Urinary bladder (tissue), 4 donors: ENCODE data around the gene DKK3. TPM values are rescaled to one million over a fixed set of nuclear protein-coding genes. Genes with fewer than 3 reads are reported as not detected.

Experiments used
- DNase-seq: peaks from one replicate; pipeline ENCODE4 v3.0.0-alpha.2; 2015; ENCODE audit errors: extremely low spot score
- H3K27ac ChIP-seq: one replicate; pipeline ENCODE4 v1.5.1; 2013; ENCODE audit warnings: low read depth, mild to moderate bottlenecking, moderate library complexity
- H3K36me3 ChIP-seq: one replicate; pipeline ENCODE4 v1.6.1; 2013; ENCODE audit warnings: mild to moderate bottlenecking, moderate library complexity; ENCODE audit not compliant: insufficient read depth
- H3K4me1 ChIP-seq: one replicate; pipeline ENCODE4 v1.6.1; 2013; ENCODE audit warnings: mild to moderate bottlenecking, moderate library complexity; ENCODE audit not compliant: insufficient read depth
- H3K4me3 ChIP-seq: one replicate; pipeline ENCODE4 v1.5.1; 2013; ENCODE audit warnings: low read depth, low read length
- WGBS: extraction: QIAGEN DNeasy Blood & Tissue Kit; methylation state at CpG from one replicate; pipeline ENCODE4 v1.1.7; 2013; 5-methylcytosine and 5-hydroxymethylcytosine counted together
- polyA plus RNA-seq: library from polyadenylated mRNA; stranded (reverse); fragments of 200-250 nt; gene quantifications from one replicate; pipeline ENCODE4 v1.2.3, GENCODE V29; 2013
- total RNA-seq: library from RNA; depleted of rRNA; stranded (reverse); fragments of >200 nt; gene quantifications from one replicate; pipeline ENCODE4 v1.2.3, GENCODE V29; 2014
- donor health status: healthy with polysubstance abuse.
- donor health status: healthy.

The DKK3 gene
- total and polyA plus RNA-seq, 2 donors: 100 to 173 TPM

DNA sequence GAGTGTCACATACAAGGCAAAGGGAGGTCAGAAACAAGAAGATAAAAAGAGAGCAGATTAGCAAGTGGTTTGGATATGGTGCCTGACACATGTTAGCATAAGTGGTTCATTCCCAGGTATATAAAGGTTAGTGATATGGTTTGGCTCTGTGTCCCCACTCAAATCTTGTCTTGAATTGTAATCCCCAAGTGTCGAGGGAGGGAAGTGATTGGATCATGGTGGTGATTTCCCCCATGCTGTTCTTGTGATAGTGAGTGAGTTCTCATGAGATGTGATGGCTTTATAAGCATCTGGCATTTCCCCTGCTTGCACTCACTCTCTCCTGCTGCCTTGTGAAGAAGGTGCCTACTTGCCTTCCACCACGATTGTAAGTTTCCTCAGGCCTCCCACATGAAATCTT lies 12.1 kb upstream of the DKK3 start:
- no peak overlapping the region for H3K27ac ChIP-seq
- DNase-seq: no peak
- no peaks in the 10 kb centered on the region for H3K36me3 ChIP-seq
- no peak overlapping the region for H3K4me3 ChIP-seq
- 45% methylated on average over 2 of the region's 2 CpGs for WGBS
- H3K4me1 ChIP-seq: no peaks in the 10 kb centered on the region

- Histone ChIP-seq H3K4me1 (no peaks in the 10 kb centered on the region), H3K4me3 (no peak overlapping the region), H3K27ac (no peak overlapping the region), H3K36me3 (no peaks in the 10 kb centered on the region)
- 24% methylated on average over 3 of the region's 3 CpGs for WGBS
- no peak for DNase-seq
Observed at GRCh38 chr11:12019866-12020416, 11.5 kb upstream of the DKK3 start.

- no peak overlapping the region for H3K27ac ChIP-seq
- peak; percentile 40 for DNase-seq
- H3K36me3 ChIP-seq: no peaks in the 10 kb centered on the region
- 28% methylated on average over 9 of the region's 9 CpGs for WGBS
- H3K4me1 ChIP-seq: no peaks in the 10 kb centered on the region
- no peak overlapping the region for H3K4me3 ChIP-seq
Observed at GRCh38 chr11:12019337-12019736, 10.9 kb upstream of the DKK3 start.

GRCh38 chr11:12017865-12018453 lies 9.5 kb upstream of the DKK3 start:
- Histone ChIP-seq H3K4me3 (no peak overlapping the region), H3K4me1 (no peaks in the 10 kb centered on the region), H3K27ac (no peak overlapping the region), H3K36me3 (no peaks in the 10 kb centered on the region)
- DNase-seq: no peak
- 69% methylated on average over 3 of the region's 3 CpGs for WGBS

GRCh38 chr11:12017243-12017678 lies 8.8 kb upstream of the DKK3 start:
- WGBS: 51% methylated on average over 5 of the region's 5 CpGs
- H3K36me3 ChIP-seq: no peaks in the 10 kb centered on the region
- no peaks in the 10 kb centered on the region for H3K4me1 ChIP-seq
- no peak overlapping the region for H3K27ac ChIP-seq
- H3K4me3 ChIP-seq: no peak overlapping the region
- DNase-seq: no peak

GRCh38 chr11:12016246-12016645 lies 7.8 kb upstream of the DKK3 start:
- no peaks in the 10 kb centered on the region for H3K4me1 ChIP-seq
- H3K4me3 ChIP-seq: no peak overlapping the region
- no peaks in the 10 kb centered on the region for H3K36me3 ChIP-seq
- DNase-seq: no peak
- 80% methylated on average over 2 of the region's 2 CpGs for WGBS
- no peak overlapping the region for H3K27ac ChIP-seq

GRCh38 chr11:12015486-12015885 lies 7.1 kb upstream of the DKK3 start:
- H3K4me3 ChIP-seq: no peak overlapping the region
- no peaks in the 10 kb centered on the region for H3K4me1 ChIP-seq
- H3K27ac ChIP-seq: no peak overlapping the region
- DNase-seq: no peak
- no peaks in the 10 kb centered on the region for H3K36me3 ChIP-seq

DNA sequence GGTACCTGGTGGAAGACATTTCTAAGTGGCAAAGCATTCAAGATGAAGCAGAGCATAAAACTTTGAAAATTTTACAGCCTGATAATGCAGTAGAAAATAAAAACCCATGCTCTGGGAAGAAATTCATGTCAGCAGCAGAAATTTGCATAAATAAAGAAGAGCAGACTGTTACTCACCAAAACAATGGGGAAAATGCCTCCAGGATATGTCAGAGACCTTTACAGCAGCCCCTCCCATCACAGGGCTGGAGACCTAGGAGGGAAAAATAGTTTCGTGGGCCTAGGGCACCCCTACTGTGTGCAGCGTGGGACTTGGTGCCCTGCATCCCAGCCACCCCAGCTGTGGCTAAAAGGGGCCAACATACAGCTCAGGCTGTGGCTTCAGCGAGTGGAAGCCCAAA lies 5.4 kb upstream of the DKK3 start:
- Histone ChIP-seq H3K4me3 (no peak overlapping the region), H3K27ac (no peak overlapping the region), H3K36me3 (no peaks in the 10 kb centered on the region), H3K4me1 (no peaks in the 10 kb centered on the region)
- DNase-seq: no peak
- 81% methylated on average over 3 of the region's 3 CpGs for WGBS

DNA sequence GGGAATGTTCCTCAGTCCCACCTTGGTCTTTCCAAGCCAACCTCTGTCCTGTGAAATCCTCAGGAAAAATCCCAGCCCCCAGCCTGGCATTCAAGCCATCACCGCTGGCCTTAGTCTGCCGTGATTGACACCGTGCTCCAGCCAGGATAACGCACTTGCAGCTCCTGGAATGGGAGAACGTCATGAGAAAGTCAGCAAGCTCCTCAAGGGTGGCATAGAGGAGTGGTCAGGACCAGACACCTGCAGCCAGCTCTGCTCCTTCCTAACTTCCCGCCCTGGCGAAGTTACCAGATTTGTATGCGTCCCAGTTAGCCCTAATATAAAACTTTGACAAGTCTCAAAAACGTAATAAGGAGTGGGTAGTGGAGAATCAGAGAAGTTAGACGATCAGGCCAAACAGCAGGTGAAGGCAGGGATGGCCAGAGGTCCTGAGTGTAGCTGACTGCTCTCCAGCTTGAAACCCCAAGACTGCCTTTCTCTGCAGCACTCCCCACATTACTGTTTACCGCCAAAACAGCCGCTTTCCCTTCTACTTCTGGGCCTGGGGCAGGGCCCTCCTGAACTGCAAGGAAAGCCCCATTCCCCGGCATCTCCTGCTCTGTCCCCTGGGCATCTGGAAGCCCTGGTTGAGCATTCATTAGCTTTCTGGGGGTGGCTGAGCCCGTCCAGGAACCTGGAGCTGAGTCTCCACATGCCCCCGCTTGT lies 1.3 kb upstream of the DKK3 start:
- Histone ChIP-seq H3K36me3 (no peaks in the 10 kb centered on the region), H3K4me1 (no peaks in the 10 kb centered on the region), H3K27ac (no peak overlapping the region), H3K4me3 (peak overlapping the region; percentile 45)
- no peak for DNase-seq
- WGBS: 67% methylated on average over 15 of the region's 15 CpGs

DNA sequence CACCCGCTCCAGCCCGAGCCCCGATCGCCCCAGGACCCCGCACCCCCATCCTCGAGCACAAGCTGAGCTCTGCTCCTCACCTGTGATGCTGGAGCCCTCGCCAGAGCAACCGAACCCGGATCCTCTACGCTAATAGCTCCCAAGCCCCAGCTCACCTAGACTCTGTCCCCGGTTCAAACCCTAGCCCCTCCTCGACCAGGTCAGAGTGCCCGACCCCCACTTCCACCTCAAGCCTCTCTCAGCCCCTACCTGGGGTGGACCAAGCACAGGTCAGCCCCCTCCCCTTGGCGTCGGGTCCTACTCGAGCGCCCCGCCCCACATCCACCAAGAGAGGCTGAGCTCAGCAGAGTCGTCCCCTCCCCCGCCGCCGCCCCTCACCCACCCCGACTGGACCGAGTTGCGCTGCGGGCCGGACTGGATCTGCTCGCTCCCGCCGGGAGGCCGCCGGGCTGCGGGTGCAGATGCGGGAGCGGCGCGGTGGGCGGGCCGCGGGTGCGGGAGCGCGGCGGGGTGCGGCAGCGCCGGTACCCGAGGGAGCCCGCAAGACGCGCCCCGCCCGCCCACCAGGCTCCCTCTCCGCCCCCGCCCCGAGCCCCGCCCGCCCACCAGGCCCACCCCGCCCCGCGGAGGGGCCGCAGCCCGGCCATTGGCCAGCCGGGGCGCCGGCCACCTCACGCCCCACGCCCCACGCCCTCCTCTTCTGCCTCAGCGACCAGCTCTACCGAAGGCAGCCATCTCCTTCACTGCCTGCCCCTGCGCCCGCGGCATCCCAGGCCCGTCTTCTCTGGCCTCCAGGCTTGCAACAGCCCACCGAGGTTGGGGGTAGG lies 577 bp upstream of the DKK3 start:
- DNase-seq: no peak
- Histone ChIP-seq H3K4me3 (peak overlapping the region; percentile 45), H3K4me1 (no peaks in the 10 kb centered on the region), H3K27ac (peak overlapping the region; percentile 64), H3K36me3 (no peaks in the 10 kb centered on the region)
- 1% methylated on average over 72 of the region's 76 CpGs for WGBS

DNA sequence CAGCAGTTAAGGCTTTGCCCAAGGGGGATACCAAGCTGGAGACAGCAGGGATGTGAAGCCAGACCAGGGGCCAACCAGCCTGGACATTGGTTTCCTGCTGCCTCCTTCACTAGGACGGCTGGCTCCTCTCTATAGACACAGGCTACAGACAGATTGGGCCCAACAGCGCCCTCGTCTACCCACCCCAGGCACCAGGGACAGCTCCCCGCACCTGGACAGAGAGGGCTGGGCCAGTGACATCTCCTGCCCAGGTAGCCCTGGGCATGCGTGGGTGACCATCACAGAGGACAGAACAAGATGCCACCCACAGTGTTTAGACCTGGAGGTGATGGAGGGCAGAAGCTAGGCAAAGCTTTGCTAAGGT lies 1.2 kb downstream of the DKK3 start:
- 93% methylated on average over 5 of the region's 5 CpGs for WGBS
- H3K4me3 ChIP-seq: no peak overlapping the region
- no peak for DNase-seq
- no peaks in the 10 kb centered on the region for H3K4me1 ChIP-seq
- H3K36me3 ChIP-seq: no peaks in the 10 kb centered on the region
- no peak overlapping the region for H3K27ac ChIP-seq

GRCh38 chr11:12006552-12007229 lies 1.7 kb downstream of the DKK3 start:
- no peak overlapping the region for H3K4me3 ChIP-seq
- DNase-seq: no peak
- H3K27ac ChIP-seq: peak overlapping the region; percentile 12
- H3K36me3 ChIP-seq: no peaks in the 10 kb centered on the region
- WGBS: 92% methylated on average over 7 of the region's 7 CpGs
- H3K4me1 ChIP-seq: no peaks in the 10 kb centered on the region

- H3K4me1 ChIP-seq: no peaks in the 10 kb centered on the region
- WGBS: 40% methylated on average over 1 of the region's 1 CpG
- H3K4me3 ChIP-seq: no peak overlapping the region
- H3K27ac ChIP-seq: no peak overlapping the region
- no peak for DNase-seq
- no peaks in the 10 kb centered on the region for H3K36me3 ChIP-seq
Observed at GRCh38 chr11:12005476-12005875, 3.0 kb downstream of the DKK3 start.
